Natural killer cell (primary cell): ENCODE results near the gene PKP3. TPM values are rescaled to one million over a fixed set of nuclear protein-coding genes. Genes with fewer than 3 reads are reported as not detected.

Experiments
- ATAC-seq, 3 donors: fragments of 150-1000 bp in 2 of 3; fragments of 200-7000 bp in 1 of 3; cut with Tn5 transposase; 1 replicate in 1 of 3; 2 replicates in 2 of 3; pipeline ENCODE4 v1.10.0; 2021; ENCODE audit warnings: mild to moderate bottlenecking in 2 of 3, moderate library complexity in 2 of 3
- DNase-seq, 2 donors: peaks; one replicate each; pipeline versions ENCODE4 v3.0.0 to v3.0.0-alpha.2; 2013 to 2021; ENCODE audit warnings: mixed read lengths in 1 of 2
- H3K27ac ChIP-seq: one replicate; pipeline ENCODE4 v1.5.1; 2013; ENCODE audit warnings: mild to moderate bottlenecking, low read length
- H3K27me3 ChIP-seq: one replicate; pipeline ENCODE4 v1.6.1; 2013; ENCODE audit warnings: low read length; ENCODE audit not compliant: control insufficient read depth, insufficient read depth
- H3K36me3 ChIP-seq: one replicate; pipeline ENCODE4 v1.6.1; 2013; ENCODE audit warnings: low read length; ENCODE audit not compliant: control insufficient read depth, insufficient read depth
- H3K4me1 ChIP-seq: one replicate; pipeline ENCODE4 v1.6.1; 2013; ENCODE audit warnings: low read length; ENCODE audit not compliant: control insufficient read depth, insufficient read depth
- H3K4me3 ChIP-seq: one replicate; pipeline ENCODE4 v1.5.1; 2013; ENCODE audit warnings: low read length
- H3K9me3 ChIP-seq: one replicate; pipeline ENCODE4 v1.6.1; 2013; ENCODE audit warnings: low read length; ENCODE audit not compliant: control insufficient read depth, insufficient read depth
- H3K27ac Mint-ChIP-seq, 2 donors: one replicate each; pipeline ENCODE4 v1.8.0; 2022; ENCODE audit warnings: mild to moderate bottlenecking in 2 of 2, mixed read lengths in 2 of 2, moderate library complexity in 1 of 2
- H3K27me3 Mint-ChIP-seq, 2 donors: one replicate each; pipeline ENCODE4 v1.8.0; 2022; ENCODE audit warnings: low read depth in 2 of 2, mixed read lengths in 2 of 2
- H3K36me3 Mint-ChIP-seq: one replicate; pipeline ENCODE4 v1.8.0; 2022; ENCODE audit warnings: mixed read lengths
- H3K4me1 Mint-ChIP-seq, 2 donors: one replicate each; pipeline ENCODE4 v1.8.0; 2022; ENCODE audit warnings: mixed read lengths in 2 of 2
- H3K4me3 Mint-ChIP-seq: one replicate; pipeline ENCODE4 v1.8.0; 2022; ENCODE audit warnings: mild to moderate bottlenecking, moderate library complexity, mixed read lengths
- H3K9me3 Mint-ChIP-seq, 2 donors: one replicate each; pipeline ENCODE4 v1.8.0; 2022; ENCODE audit warnings: mixed read lengths in 2 of 2
- CTCF ChIP-seq: fragments of 200-600 bp; IDR thresholded peaks from one replicate; pipeline ENCODE4 v1.8.0; 2022; ENCODE audit warnings: antibody characterized with exemption
- WGBS: methylation state at CpG from one replicate; pipeline ENCODE4 v1.1.7; 2013; ENCODE audit warnings: missing lambda C conversion rate; ENCODE audit not compliant: insufficient coverage; 5-methylcytosine and 5-hydroxymethylcytosine counted together
- intact Hi-C: fragments of 100-400 bp; cut with micrococcal nuclease; formaldehyde crosslinking; loops from one replicate; pipeline ENCODE4 v1.14.2; 2022
- total RNA-seq, 4 donors: library from RNA; stranded (reverse); fragments of 120-200 nt in 1 of 4; gene quantifications; one replicate each; pipeline versions ENCODE4 v1.2.3 to v1.2.4, GENCODE V29; 2013 to 2022

The PKP3 gene
- total RNA-seq, 3 donors from 2014 or later (not counting 1 experiment from before 2014, with no cell fraction given) = 0.29 to 0.56 TPM; not detected in 1

DNA sequence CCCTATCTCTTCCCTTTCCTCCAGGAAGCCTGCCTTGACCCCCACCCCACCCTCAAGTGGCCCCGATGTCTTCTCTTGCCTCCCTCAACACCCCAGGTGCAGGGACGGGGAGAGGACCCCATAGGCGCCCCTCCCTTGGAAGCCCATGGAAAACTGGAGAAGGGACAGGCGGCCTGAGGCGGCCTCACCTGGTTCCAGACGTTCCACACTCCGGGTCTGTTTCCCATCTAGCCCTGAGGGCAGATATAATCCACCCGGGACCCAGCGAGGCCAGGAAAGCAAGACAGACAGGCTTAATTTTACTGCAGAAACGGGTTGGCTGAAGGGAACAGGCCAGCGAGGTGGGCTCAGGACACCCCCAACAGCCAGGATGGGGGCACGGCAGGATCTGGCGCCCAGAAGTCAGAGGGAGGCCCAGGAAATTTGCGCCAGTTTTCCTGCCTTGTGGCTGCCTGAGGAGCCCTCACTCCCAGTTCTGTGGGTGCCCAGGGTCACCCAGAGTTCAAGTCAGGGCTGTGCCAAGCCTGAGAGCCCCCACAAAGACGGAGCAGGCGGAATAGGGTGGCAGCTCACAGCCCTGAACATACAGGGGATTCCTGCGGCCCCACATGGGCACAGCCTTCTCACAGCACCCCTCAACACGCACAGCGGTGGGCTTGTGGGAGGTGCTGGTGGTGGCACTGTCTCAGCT, 23.8 kb downstream of the PKP3 start:
- intact Hi-C loops = loop anchor here (5.0 kb wide), 2 partner anchors 150 to 210 kb away; partner anchors contain the start of genes BET1L and RIC8A
- no peak overlapping the region for H3K27ac ChIP-seq
- no peaks in the 10 kb centered on the region for H3K36me3 Mint-ChIP-seq
- ATAC-seq = no peak
- DNase-seq = no peak
- peaks cover 40% of the 10 kb centered on the region for H3K4me1 ChIP-seq
- WGBS = 87% methylated on average over 19 of the region's 19 CpGs
- peaks cover 17 to 47% of the 10 kb centered on the region in 2 donors for H3K4me1 Mint-ChIP-seq
- no peak for TF ChIP-seq CTCF
- no peaks in the 10 kb centered on the region for H3K9me3 ChIP-seq
- no peaks in the 10 kb centered on the region for H3K27me3 Mint-ChIP-seq
- no peaks in the 10 kb centered on the region for H3K27me3 ChIP-seq
- no peaks in the 10 kb centered on the region for H3K36me3 ChIP-seq
- no peak overlapping the region for H3K4me3 ChIP-seq
- peak overlapping the region; percentile 60 for H3K4me3 Mint-ChIP-seq
- H3K9me3 Mint-ChIP-seq = no peaks in the 10 kb centered on the region
- H3K27ac Mint-ChIP-seq = peak overlapping the region in 1 of 2 donors; percentile 69

GRCh38 chr11:418343-419247, 24.6 kb downstream of the PKP3 start:
- peak overlapping the region; percentile 17 for H3K4me3 Mint-ChIP-seq
- Histone ChIP-seq H3K27ac (no peak overlapping the region), H3K36me3 (no peaks in the 10 kb centered on the region), H3K4me3 (no peak overlapping the region), H3K27me3 (no peaks in the 10 kb centered on the region), H3K9me3 (no peaks in the 10 kb centered on the region), H3K4me1 (peaks cover 32% of the 10 kb centered on the region)
- peak overlapping the region in 1 of 2 donors; percentile 69 for H3K27ac Mint-ChIP-seq
- ATAC-seq = no peak
- peaks cover 11 to 39% of the 10 kb centered on the region in 2 donors for H3K4me1 Mint-ChIP-seq
- no peaks in the 10 kb centered on the region for H3K9me3 Mint-ChIP-seq
- no peaks in the 10 kb centered on the region for H3K27me3 Mint-ChIP-seq
- no peak for TF ChIP-seq CTCF
- no peaks in the 10 kb centered on the region for H3K36me3 Mint-ChIP-seq
- peak in 1 of 2 donors; percentile 14 for DNase-seq
- intact Hi-C loops = loop anchor here (5.0 kb wide), 2 partner anchors 151 to 211 kb away; partner anchors contain the start of genes BET1L and RIC8A
- 94% methylated on average over 30 of the region's 30 CpGs for WGBS

DNA sequence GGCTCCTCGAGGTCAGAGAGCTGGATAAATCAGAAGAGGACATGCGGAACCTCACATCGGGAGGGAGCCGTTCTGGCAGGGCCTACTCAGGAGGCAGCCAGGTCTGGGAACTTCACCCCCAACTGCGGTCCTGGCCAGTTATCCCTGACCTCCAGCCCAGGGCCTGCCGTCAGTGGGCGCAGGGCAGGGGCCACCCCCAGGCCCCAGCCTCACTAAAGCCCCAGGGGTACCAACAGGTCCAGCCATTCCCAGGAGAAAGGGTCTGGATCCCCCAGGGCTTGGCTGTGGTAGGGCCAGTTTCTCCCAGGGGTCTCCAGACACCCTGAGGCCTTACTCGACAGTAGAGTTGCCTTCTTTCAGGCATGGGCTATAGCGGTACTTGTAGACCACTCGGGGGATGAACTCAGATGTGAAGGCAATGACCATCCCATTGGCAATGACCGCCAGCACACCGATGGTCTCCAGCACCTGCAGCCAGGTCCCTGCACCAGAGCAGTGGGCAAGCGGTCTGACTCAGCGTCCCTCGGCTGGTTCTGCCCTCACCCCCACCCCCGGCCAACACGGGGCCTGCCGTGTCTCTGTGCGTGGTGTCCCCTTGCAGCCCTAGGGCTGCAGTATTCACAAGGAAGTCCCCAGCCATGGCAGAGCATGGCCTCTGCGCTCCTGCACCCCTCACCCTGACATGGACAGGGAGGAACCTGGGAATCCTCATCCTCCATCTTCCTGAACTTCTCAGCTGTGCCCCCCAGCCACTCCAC, 25.4 kb downstream of the PKP3 start:
- Mint-ChIP-seq H3K36me3 (peaks cover 4% of the 10 kb centered on the region), H3K27ac (no peak overlapping the region), H3K27me3 (peaks cover 2 to 4% of the 10 kb centered on the region in 2 donors), H3K9me3 (peaks cover under 1% of the 10 kb centered on the region in 2 donors), H3K4me3 (no peak overlapping the region), H3K4me1 (peaks cover 9 to 35% of the 10 kb centered on the region in 2 donors)
- Histone ChIP-seq H3K4me1 (peaks cover 23% of the 10 kb centered on the region), H3K4me3 (no peak overlapping the region), H3K27ac (no peak overlapping the region), H3K36me3 (no peaks in the 10 kb centered on the region), H3K27me3 (no peaks in the 10 kb centered on the region), H3K9me3 (no peaks in the 10 kb centered on the region)
- TF ChIP-seq CTCF = no peak
- intact Hi-C loops = loop anchor here (5.0 kb wide), 2 partner anchors 152 to 212 kb away; partner anchors contain the start of genes BET1L and RIC8A
- peak in 1 of 2 donors; percentile 14 for DNase-seq
- WGBS = 93% methylated on average over 20 of the region's 20 CpGs
- no peak for ATAC-seq
